OCI-LY1 (cell line): Measurements from ENCODE around the gene ACSM3.

Experiments used
- H2AFZ ChIP-seq: fragments of 200-600 bp; sonication (generic), shearing (Covaris generic); 2 replicates; pipeline ENCODE4 v1.6.0; 2014; ENCODE audit warnings: antibody characterized with exemption, mild to moderate bottlenecking, low read length
- H3F3A ChIP-seq: fragments of 200-600 bp; sonication (generic), shearing (Covaris generic); 2 replicates; pipeline ENCODE4 v1.6.0; 2014; ENCODE audit warnings: mild to moderate bottlenecking, antibody characterized with exemption, low read length, moderate library complexity; ENCODE audit not compliant: insufficient read depth
- H3K27ac ChIP-seq: fragments of 200-600 bp; sonication (generic); 2 replicates; pipeline ENCODE4 v1.5.1; 2014; ENCODE audit warnings: low read length, mixed run types, mild to moderate bottlenecking, low read depth; ENCODE audit not compliant: poor library complexity, severe bottlenecking
- H3K27me3 ChIP-seq: fragments of 200-600 bp; sonication (generic); 2 replicates; pipeline ENCODE4 v1.6.0; 2014; ENCODE audit warnings: antibody characterized with exemption, mild to moderate bottlenecking, low read length, moderate library complexity; ENCODE audit not compliant: insufficient read depth
- H3K36me3 ChIP-seq: fragments of 200-600 bp; sonication (generic); 2 replicates; pipeline ENCODE4 v1.6.1; 2014; ENCODE audit warnings: mild to moderate bottlenecking, antibody characterized with exemption, low read length, moderate library complexity, mixed read lengths; ENCODE audit not compliant: insufficient read depth
- H3K4me1 ChIP-seq: fragments of 200-600 bp; sonication (generic); 2 replicates; pipeline ENCODE4 v1.5.1; 2014; ENCODE audit warnings: mild to moderate bottlenecking, low read length, moderate library complexity; ENCODE audit not compliant: insufficient read depth, severe bottlenecking
- H3K4me2 ChIP-seq: fragments of 200-600 bp; sonication (generic), shearing (Covaris generic); 2 replicates; pipeline ENCODE4 v1.6.1; 2014; ENCODE audit warnings: low read length
- H3K4me3 ChIP-seq: fragments of 200-600 bp; sonication (generic); 2 replicates; pipeline ENCODE4 v1.5.1; 2014; ENCODE audit warnings: low read length, low read depth, mild to moderate bottlenecking, mixed read lengths; ENCODE audit not compliant: poor library complexity, severe bottlenecking
- H3K79me2 ChIP-seq: fragments of 200-600 bp; shearing (Covaris generic); 2 replicates; pipeline ENCODE4 v1.6.1; 2016; ENCODE audit warnings: mixed run types, low read length, mixed read lengths; ENCODE audit not compliant: insufficient read depth
- H3K9ac ChIP-seq: fragments of 200-600 bp; sonication (generic), shearing (Covaris generic); 2 replicates; pipeline ENCODE4 v1.6.1; 2014; ENCODE audit warnings: mild to moderate bottlenecking, low read length, mixed read lengths
- H3K9me2 ChIP-seq: fragments of 200-600 bp; sonication (generic), shearing (Covaris generic); 2 replicates; pipeline ENCODE4 v1.6.1; 2014; ENCODE audit warnings: low read depth, mild to moderate bottlenecking, low read length, mixed read lengths
- H3K9me3 ChIP-seq: fragments of 200-600 bp; shearing (Covaris generic); 2 replicates; pipeline ENCODE4 v1.6.1; 2014; ENCODE audit warnings: low read length, mixed read lengths
- H4K20me1 ChIP-seq: fragments of 200-600 bp; sonication (generic), shearing (Covaris generic); 2 replicates; pipeline ENCODE4 v1.6.0; 2016; ENCODE audit warnings: mild to moderate bottlenecking, low read length; ENCODE audit not compliant: insufficient read depth
- EZH2 ChIP-seq: fragments of 200-600 bp; sonication (generic), shearing (Covaris generic); IDR thresholded peaks from 2 replicates; pipeline ENCODE4 v1.8.0; 2017; ENCODE audit warnings: borderline replicate concordance, mixed run types, mild to moderate bottlenecking, antibody characterized with exemption, low read length, moderate library complexity, mixed read lengths
- TF ChIP-seq, protein P1 (sequence below): fragments of 200-600 bp; sonication (generic), shearing (Covaris generic); IDR thresholded peaks from 2 replicates; pipeline ENCODE4 v1.5.1; 2017; ENCODE audit warnings: mild to moderate bottlenecking, antibody characterized with exemption, low read length, moderate library complexity, mixed read lengths

Gene ACSM3

DNA sequence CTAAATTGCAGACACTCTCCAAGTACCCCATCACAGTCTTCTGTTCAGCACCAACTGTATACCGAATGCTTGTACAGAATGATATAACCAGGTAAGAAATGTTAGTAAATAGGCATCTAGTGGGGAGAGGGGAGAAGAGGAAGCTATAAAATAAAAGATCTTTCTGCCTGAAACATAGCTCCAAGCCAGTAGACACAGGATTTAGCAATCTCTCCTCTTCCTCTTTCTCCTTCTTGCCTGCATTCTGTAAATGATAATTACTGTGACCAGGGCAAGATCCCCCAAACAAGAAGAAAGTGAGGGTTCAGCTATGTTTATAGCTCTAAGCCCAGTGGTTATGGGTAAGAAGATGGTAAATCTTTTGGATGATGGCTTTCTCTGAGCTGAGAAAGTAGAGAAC is 17.9 kb downstream of the ACSM3 start:
- Histone ChIP-seq H2AFZ (no peak overlapping the region), H3K36me3 (no peaks in the 10 kb centered on the region), H3K9me2 (no peaks in the 10 kb centered on the region), H4K20me1 (no peaks in the 10 kb centered on the region), H3K4me1 (no peaks in the 10 kb centered on the region), H3K4me3 (no peak overlapping the region), H3K79me2 (no peaks in the 10 kb centered on the region), H3K9ac (no peak overlapping the region), H3F3A (no peaks in the 10 kb centered on the region), H3K4me2 (no peak overlapping the region), H3K9me3 (no peaks in the 10 kb centered on the region), H3K27me3 (peaks cover 7% of the 10 kb centered on the region; the same call in 1 of the 2 replicates), H3K27ac (no peak overlapping the region)
- no peak for TF ChIP-seq EZH2
- TF ChIP-seq, protein P1, sequence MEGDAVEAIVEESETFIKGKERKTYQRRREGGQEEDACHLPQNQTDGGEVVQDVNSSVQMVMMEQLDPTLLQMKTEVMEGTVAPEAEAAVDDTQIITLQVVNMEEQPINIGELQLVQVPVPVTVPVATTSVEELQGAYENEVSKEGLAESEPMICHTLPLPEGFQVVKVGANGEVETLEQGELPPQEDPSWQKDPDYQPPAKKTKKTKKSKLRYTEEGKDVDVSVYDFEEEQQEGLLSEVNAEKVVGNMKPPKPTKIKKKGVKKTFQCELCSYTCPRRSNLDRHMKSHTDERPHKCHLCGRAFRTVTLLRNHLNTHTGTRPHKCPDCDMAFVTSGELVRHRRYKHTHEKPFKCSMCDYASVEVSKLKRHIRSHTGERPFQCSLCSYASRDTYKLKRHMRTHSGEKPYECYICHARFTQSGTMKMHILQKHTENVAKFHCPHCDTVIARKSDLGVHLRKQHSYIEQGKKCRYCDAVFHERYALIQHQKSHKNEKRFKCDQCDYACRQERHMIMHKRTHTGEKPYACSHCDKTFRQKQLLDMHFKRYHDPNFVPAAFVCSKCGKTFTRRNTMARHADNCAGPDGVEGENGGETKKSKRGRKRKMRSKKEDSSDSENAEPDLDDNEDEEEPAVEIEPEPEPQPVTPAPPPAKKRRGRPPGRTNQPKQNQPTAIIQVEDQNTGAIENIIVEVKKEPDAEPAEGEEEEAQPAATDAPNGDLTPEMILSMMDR, result no peak

DNA sequence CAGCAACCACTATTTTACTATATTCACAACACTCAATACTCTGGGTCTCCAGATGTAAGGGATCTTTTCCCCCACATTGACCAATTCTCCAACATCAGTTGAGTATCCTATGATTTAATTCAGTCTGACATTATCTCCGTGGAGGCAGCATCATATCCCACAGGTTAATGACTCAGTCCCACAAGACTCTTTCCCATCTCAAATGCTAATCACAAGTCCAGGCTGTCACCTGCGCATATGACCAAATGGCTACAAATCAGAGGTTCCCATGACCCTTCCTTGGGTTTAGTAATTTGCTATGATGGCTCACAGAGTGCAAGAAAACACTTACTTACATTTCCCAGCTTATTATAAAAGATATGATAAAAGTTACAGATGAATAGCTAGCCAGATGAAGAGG is 18.7 kb downstream of the ACSM3 start:
- TF ChIP-seq, protein P1, result no peak
- no peak for TF ChIP-seq EZH2
- Histone ChIP-seq H3K9ac (no peak overlapping the region), H3K4me2 (no peak overlapping the region), H3K9me3 (no peaks in the 10 kb centered on the region), H3K36me3 (no peaks in the 10 kb centered on the region), H3K4me1 (no peaks in the 10 kb centered on the region), H2AFZ (no peak overlapping the region), H3K4me3 (no peak overlapping the region), H3K27me3 (peaks cover 7% of the 10 kb centered on the region; the same call in 1 of the 2 replicates), H4K20me1 (no peaks in the 10 kb centered on the region), H3F3A (no peaks in the 10 kb centered on the region), H3K9me2 (no peaks in the 10 kb centered on the region), H3K79me2 (no peaks in the 10 kb centered on the region), H3K27ac (no peak overlapping the region)

DNA sequence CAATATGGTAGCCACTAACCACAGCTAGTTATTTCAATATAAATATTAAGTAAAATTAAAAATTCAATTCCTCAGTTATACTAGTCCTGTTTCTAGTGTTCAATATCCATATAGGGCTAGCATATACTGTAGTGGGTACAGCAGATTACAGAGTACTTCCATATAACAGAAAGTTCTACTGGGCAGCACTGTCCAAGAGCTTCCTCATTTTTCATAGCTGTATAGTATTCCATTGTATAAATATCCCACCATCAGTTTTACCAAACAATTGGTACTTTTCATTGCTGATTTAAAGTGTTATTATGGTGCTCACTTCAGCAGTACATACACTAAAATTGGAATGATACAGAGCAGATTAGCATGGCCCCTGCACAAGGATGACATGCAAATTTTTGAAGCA is 20.4 kb downstream of the ACSM3 start:
- Histone ChIP-seq H2AFZ (no peak overlapping the region), H3K4me1 (no peaks in the 10 kb centered on the region), H3K9me3 (no peaks in the 10 kb centered on the region), H3K36me3 (no peaks in the 10 kb centered on the region), H3K4me2 (no peak overlapping the region), H3K27ac (no peak overlapping the region), H3K9ac (no peak overlapping the region), H3K9me2 (no peaks in the 10 kb centered on the region), H3K79me2 (no peaks in the 10 kb centered on the region), H4K20me1 (no peaks in the 10 kb centered on the region), H3K4me3 (no peak overlapping the region), H3F3A (no peaks in the 10 kb centered on the region), H3K27me3 (peaks cover 7% of the 10 kb centered on the region; the same call in 1 of the 2 replicates)
- TF ChIP-seq, protein P1, result no peak
- no peak for TF ChIP-seq EZH2
